ENCODE data around the gene TPBGL. TPM values are rescaled to one million over a fixed set of nuclear protein-coding genes. Genes with fewer than 3 reads are reported as not detected.

TPBGL gene
- total and polyA plus RNA-seq, 3 donors from 2014 or later, result 8.1 to 15.4 (median 10.0) TPM

GRCh38 chr11:75237050-75237449 lies 3.5 kb upstream of the TPBGL start:
- H3K4me3 ChIP-seq, result no peak overlapping the region
- intact Hi-C loops (cut with DNase I; ENCODE audit: low total_unique reads), result no loop called here
- DNase-seq, result no peak
- H3K9me3 ChIP-seq, result no peaks in the 10 kb centered on the region
- no peaks in the 10 kb centered on the region for H3K4me1 ChIP-seq
- TF ChIP-seq POLR2A (IDR thresholded peaks at IDR 0.05), result no peak
- TF ChIP-seq CTCF (IDR thresholded peaks at IDR 0.05), result no peak
- no peaks in the 10 kb centered on the region for H3K36me3 ChIP-seq (ENCODE audit: low read depth, missing control alignments)
- H3K27me3 ChIP-seq, result no peaks in the 10 kb centered on the region
- H3K27ac ChIP-seq, result no peak overlapping the region
- WGBS, 2 donors, result 87 to 89% methylated on average over 8 of the region's 8 CpGs

DNA sequence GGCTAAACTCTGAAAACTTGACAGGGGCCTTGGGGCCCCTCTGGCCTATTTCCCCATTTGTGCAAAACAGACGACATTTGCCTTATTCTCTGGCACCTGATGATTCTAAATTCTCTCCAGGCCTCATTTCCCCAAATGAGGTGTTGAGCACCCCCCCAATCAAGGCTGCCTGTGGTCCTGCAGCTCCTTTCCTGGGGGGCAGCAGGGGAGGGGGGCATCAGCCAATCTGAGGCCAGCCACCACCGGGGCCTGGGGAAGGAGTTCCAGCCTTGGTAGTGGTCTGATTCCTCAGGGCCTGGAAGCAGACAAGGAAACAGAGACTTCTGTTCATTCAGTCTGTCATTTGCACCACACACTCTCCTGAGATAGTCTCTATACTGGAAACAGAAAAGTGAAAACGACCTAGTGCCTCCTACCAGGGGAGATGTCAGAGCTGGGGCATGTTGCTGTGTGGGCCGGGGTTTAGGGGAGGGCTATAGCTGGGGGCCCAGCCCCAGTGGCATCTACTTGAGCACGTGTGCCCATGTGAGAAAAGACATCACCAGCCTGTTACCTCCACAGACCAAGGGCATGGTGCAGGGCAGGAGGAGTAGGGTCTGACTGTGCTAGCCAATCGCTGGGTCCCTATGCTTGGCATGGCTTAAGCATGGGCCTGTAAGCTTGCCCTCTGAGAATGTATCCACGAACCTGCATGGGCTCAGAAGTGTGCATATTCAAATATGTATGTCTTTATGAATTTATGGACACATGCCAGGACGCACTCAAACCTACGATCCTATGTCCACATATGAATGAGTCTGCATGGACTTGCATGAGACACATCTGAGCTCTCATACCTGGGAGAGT lies 1.8 kb upstream of the TPBGL start:
- no peak for DNase-seq
- Histone ChIP-seq H3K9me3 (no peaks in the 10 kb centered on the region), H3K27me3 (no peaks in the 10 kb centered on the region), H3K36me3 (ENCODE audit: low read depth, missing control alignments) (no peaks in the 10 kb centered on the region), H3K27ac (no peak overlapping the region), H3K4me1 (no peaks in the 10 kb centered on the region), H3K4me3 (no peak overlapping the region)
- intact Hi-C loops (cut with DNase I; ENCODE audit: low total_unique reads), result no loop called here
- no peak for TF ChIP-seq CTCF (IDR thresholded peaks at IDR 0.05)
- TF ChIP-seq POLR2A (IDR thresholded peaks at IDR 0.05), result no peak
- WGBS, 2 donors, result 62 to 75% methylated on average over 3 to 9 of the region's 9 CpGs

- Histone ChIP-seq H3K4me1 (no peaks in the 10 kb centered on the region), H3K36me3 (ENCODE audit: low read depth, missing control alignments) (no peaks in the 10 kb centered on the region), H3K27me3 (no peaks in the 10 kb centered on the region), H3K9me3 (no peaks in the 10 kb centered on the region), H3K27ac (no peak overlapping the region), H3K4me3 (peak overlapping the region in 1 of 2 donors; percentile 57)
- intact Hi-C loops (cut with DNase I; ENCODE audit: low total_unique reads), result loop anchor here (5.0 to 10.0 kb wide), 3 partner anchors 97 to 295 kb away; partner anchors contain the start of genes SPCS2 and XRRA1
- TF ChIP-seq POLR2A (IDR thresholded peaks at IDR 0.05), result no peak
- no peak for TF ChIP-seq CTCF (IDR thresholded peaks at IDR 0.05)
- 32 to 52% methylated on average over 9 to 10 of the region's 10 CpGs for WGBS, 2 donors
- DNase-seq, result no peak
Measured at GRCh38 chr11:75239531-75240290, 863 bp upstream of the TPBGL start.

- H3K4me3 ChIP-seq, result peak overlapping the region; percentile 57 to 63
- H3K36me3 ChIP-seq (ENCODE audit: low read depth, missing control alignments), result no peaks in the 10 kb centered on the region
- H3K4me1 ChIP-seq, result no peaks in the 10 kb centered on the region
- TF ChIP-seq CTCF (IDR thresholded peaks at IDR 0.05) (peak; percentile 85 to 99 (median 99)), POLR2A (IDR thresholded peaks at IDR 0.05) (no peak)
- peak; percentile 86 for DNase-seq
- intact Hi-C loops (cut with DNase I; ENCODE audit: low total_unique reads), result loop anchor here (5.0 to 10.0 kb wide), 3 partner anchors 99 to 296 kb away; partner anchors contain the start of genes SPCS2 and XRRA1
- 0% methylated on average over 59 of the region's 140 CpGs; no CpG with 5 or more reads in 1 of the 2 donors for WGBS, 2 donors
- no peaks in the 10 kb centered on the region for H3K27me3 ChIP-seq
- H3K27ac ChIP-seq, result peak overlapping the region in 1 of 2 donors; percentile 79
- H3K9me3 ChIP-seq, result no peaks in the 10 kb centered on the region
Measured at GRCh38 chr11:75241036-75241905, 697 bp downstream of the TPBGL start.

Measured in testis (tissue), 3 donors.